OCI-LY1 (cell line): Measurements from ENCODE around the gene SNCB.

Experiments
- H2AFZ ChIP-seq: fragments of 200-600 bp; sonication (generic), shearing (Covaris generic); 2 replicates; pipeline ENCODE4 v1.6.0; 2014; ENCODE audit warnings: antibody characterized with exemption, mild to moderate bottlenecking, low read length
- H3F3A ChIP-seq: fragments of 200-600 bp; sonication (generic), shearing (Covaris generic); 2 replicates; pipeline ENCODE4 v1.6.0; 2014; ENCODE audit warnings: mild to moderate bottlenecking, antibody characterized with exemption, low read length, moderate library complexity; ENCODE audit not compliant: insufficient read depth
- H3K27ac ChIP-seq: fragments of 200-600 bp; sonication (generic); 2 replicates; pipeline ENCODE4 v1.5.1; 2014; ENCODE audit warnings: low read length, mixed run types, mild to moderate bottlenecking, low read depth; ENCODE audit not compliant: poor library complexity, severe bottlenecking
- H3K27me3 ChIP-seq: fragments of 200-600 bp; sonication (generic); 2 replicates; pipeline ENCODE4 v1.6.0; 2014; ENCODE audit warnings: antibody characterized with exemption, mild to moderate bottlenecking, low read length, moderate library complexity; ENCODE audit not compliant: insufficient read depth
- H3K36me3 ChIP-seq: fragments of 200-600 bp; sonication (generic); 2 replicates; pipeline ENCODE4 v1.6.1; 2014; ENCODE audit warnings: mild to moderate bottlenecking, antibody characterized with exemption, low read length, moderate library complexity, mixed read lengths; ENCODE audit not compliant: insufficient read depth
- H3K4me1 ChIP-seq: fragments of 200-600 bp; sonication (generic); 2 replicates; pipeline ENCODE4 v1.5.1; 2014; ENCODE audit warnings: mild to moderate bottlenecking, low read length, moderate library complexity; ENCODE audit not compliant: insufficient read depth, severe bottlenecking
- H3K4me2 ChIP-seq: fragments of 200-600 bp; sonication (generic), shearing (Covaris generic); 2 replicates; pipeline ENCODE4 v1.6.1; 2014; ENCODE audit warnings: low read length
- H3K4me3 ChIP-seq: fragments of 200-600 bp; sonication (generic); 2 replicates; pipeline ENCODE4 v1.5.1; 2014; ENCODE audit warnings: low read length, low read depth, mild to moderate bottlenecking, mixed read lengths; ENCODE audit not compliant: poor library complexity, severe bottlenecking
- H3K79me2 ChIP-seq: fragments of 200-600 bp; shearing (Covaris generic); 2 replicates; pipeline ENCODE4 v1.6.1; 2016; ENCODE audit warnings: mixed run types, low read length, mixed read lengths; ENCODE audit not compliant: insufficient read depth
- H3K9ac ChIP-seq: fragments of 200-600 bp; sonication (generic), shearing (Covaris generic); 2 replicates; pipeline ENCODE4 v1.6.1; 2014; ENCODE audit warnings: mild to moderate bottlenecking, low read length, mixed read lengths
- H3K9me2 ChIP-seq: fragments of 200-600 bp; sonication (generic), shearing (Covaris generic); 2 replicates; pipeline ENCODE4 v1.6.1; 2014; ENCODE audit warnings: low read depth, mild to moderate bottlenecking, low read length, mixed read lengths
- H3K9me3 ChIP-seq: fragments of 200-600 bp; shearing (Covaris generic); 2 replicates; pipeline ENCODE4 v1.6.1; 2014; ENCODE audit warnings: low read length, mixed read lengths
- H4K20me1 ChIP-seq: fragments of 200-600 bp; sonication (generic), shearing (Covaris generic); 2 replicates; pipeline ENCODE4 v1.6.0; 2016; ENCODE audit warnings: mild to moderate bottlenecking, low read length; ENCODE audit not compliant: insufficient read depth
- EZH2 ChIP-seq: fragments of 200-600 bp; sonication (generic), shearing (Covaris generic); IDR thresholded peaks from 2 replicates; pipeline ENCODE4 v1.8.0; 2017; ENCODE audit warnings: borderline replicate concordance, mixed run types, mild to moderate bottlenecking, antibody characterized with exemption, low read length, moderate library complexity, mixed read lengths
- TF ChIP-seq, protein P1 (sequence below): fragments of 200-600 bp; sonication (generic), shearing (Covaris generic); IDR thresholded peaks from 2 replicates; pipeline ENCODE4 v1.5.1; 2017; ENCODE audit warnings: mild to moderate bottlenecking, antibody characterized with exemption, low read length, moderate library complexity, mixed read lengths

SNCB gene

DNA sequence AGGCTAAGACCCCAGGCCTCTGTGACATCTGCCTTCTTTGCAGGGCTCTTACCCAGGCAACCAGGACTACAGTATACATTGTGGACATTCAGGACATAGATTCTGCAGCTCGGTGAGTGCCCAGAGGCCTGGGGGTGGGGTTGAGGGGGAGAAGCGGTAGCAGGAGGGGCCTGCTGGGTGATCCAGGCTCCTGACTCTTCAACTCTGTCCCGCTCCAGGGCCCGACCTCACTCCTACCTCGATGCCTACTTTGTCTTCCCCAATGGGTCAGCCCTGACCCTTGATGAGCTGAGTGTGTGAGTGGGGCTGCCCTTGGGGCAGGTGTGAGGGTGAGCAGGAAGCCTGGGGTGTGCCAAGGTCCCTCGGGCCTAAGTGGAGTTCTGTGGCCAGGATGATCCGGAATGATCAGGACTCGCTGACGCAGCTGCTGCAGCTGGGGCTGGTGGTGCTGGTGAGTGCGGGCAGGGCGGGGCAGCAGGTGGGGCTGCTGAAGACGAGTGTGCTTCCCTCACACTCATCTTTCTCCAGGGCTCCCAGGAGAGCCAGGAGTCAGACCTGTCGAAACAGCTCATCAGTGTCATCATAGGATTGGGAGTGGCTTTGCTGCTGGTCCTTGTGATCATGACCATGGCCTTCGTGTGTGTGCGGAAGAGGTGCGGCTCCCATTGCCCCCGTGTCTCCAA, 40.2 kb downstream of the SNCB start:
- no peak overlapping the region for H3K4me2 ChIP-seq
- H3K9me2 ChIP-seq = no peaks in the 10 kb centered on the region
- H3K27ac ChIP-seq = no peak overlapping the region
- no peaks in the 10 kb centered on the region for H3F3A ChIP-seq
- no peaks in the 10 kb centered on the region for H4K20me1 ChIP-seq
- no peaks in the 10 kb centered on the region for H3K36me3 ChIP-seq
- no peaks in the 10 kb centered on the region for H3K79me2 ChIP-seq
- peaks cover 6% of the 10 kb centered on the region for H3K9me3 ChIP-seq
- H3K4me1 ChIP-seq = no peaks in the 10 kb centered on the region
- TF ChIP-seq, protein P1, sequence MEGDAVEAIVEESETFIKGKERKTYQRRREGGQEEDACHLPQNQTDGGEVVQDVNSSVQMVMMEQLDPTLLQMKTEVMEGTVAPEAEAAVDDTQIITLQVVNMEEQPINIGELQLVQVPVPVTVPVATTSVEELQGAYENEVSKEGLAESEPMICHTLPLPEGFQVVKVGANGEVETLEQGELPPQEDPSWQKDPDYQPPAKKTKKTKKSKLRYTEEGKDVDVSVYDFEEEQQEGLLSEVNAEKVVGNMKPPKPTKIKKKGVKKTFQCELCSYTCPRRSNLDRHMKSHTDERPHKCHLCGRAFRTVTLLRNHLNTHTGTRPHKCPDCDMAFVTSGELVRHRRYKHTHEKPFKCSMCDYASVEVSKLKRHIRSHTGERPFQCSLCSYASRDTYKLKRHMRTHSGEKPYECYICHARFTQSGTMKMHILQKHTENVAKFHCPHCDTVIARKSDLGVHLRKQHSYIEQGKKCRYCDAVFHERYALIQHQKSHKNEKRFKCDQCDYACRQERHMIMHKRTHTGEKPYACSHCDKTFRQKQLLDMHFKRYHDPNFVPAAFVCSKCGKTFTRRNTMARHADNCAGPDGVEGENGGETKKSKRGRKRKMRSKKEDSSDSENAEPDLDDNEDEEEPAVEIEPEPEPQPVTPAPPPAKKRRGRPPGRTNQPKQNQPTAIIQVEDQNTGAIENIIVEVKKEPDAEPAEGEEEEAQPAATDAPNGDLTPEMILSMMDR = no peak
- no peak for TF ChIP-seq EZH2
- no peak overlapping the region for H3K9ac ChIP-seq
- no peak overlapping the region for H3K4me3 ChIP-seq
- no peak overlapping the region for H2AFZ ChIP-seq
- no peaks in the 10 kb centered on the region for H3K27me3 ChIP-seq

DNA sequence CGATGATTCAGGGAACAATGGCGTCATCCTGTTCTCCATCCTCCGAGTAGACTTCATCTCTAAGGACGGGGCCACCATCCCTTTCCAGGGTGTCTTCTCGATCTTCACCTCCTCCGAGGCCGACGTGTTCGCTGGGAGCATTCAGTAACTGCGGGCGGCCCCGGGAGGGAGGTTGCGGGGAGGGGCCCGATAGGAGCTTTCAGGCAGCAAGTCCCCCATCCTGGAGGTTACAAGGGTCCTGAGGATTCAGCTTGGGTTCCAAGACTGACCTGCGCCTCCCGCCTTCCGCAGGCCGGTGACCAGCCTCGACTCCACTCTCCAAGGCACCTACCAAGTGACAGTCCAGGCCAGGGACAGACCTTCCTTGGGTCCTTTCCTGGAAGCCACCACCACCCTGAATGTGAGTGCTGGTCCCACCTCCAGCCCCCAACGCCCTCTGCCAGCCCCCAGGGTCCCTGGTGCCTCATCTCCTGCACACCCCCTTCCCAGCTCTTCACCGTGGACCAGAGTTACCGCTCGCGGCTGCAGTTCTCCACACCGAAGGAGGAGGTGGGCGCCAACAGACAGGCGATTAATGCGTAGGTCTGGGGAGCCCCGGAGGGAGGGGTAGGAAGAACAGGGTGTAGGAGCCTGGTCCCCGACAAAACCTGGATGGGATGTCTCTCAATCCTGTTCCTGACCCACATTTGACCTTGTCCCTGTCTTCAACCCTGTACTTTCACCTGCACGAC, 41.1 kb downstream of the SNCB start:
- Histone ChIP-seq H2AFZ (no peak overlapping the region), H3K4me2 (no peak overlapping the region), H3K9me2 (no peaks in the 10 kb centered on the region), H3K4me3 (no peak overlapping the region), H3K9ac (no peak overlapping the region), H3K79me2 (no peaks in the 10 kb centered on the region), H3K9me3 (peaks cover 12% of the 10 kb centered on the region), H3F3A (no peaks in the 10 kb centered on the region), H3K4me1 (no peaks in the 10 kb centered on the region), H4K20me1 (no peaks in the 10 kb centered on the region), H3K36me3 (no peaks in the 10 kb centered on the region; the same call in 1 of the 2 replicates), H3K27ac (no peak overlapping the region), H3K27me3 (no peaks in the 10 kb centered on the region; the same call in 1 of the 2 replicates)
- no peak for TF ChIP-seq EZH2
- TF ChIP-seq, protein P1 = no peak

DNA sequence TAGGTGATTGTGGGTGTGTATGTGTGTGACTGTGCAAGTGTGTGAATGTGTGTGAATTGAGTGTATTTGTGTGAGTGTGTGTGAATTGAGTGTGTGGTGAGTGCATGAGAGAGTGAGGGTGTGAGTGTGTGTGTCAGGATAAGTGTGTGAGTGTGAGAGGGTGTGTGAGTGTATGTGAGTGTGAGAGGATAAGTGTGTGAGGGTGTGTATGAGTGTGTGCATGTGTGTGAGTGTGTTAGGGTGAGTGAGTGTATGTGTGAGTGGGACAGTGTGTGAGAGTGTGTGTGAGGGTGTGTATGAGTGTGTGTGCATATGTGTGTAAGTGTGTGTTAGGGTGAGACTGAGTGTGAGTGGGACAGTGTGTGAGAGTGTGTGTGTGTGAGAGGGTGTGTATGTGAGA, 42.0 kb downstream of the SNCB start:
- no peaks in the 10 kb centered on the region for H3K9me2 ChIP-seq
- H4K20me1 ChIP-seq = no peaks in the 10 kb centered on the region
- H3K9ac ChIP-seq = no peak overlapping the region
- no peaks in the 10 kb centered on the region for H3F3A ChIP-seq
- H3K79me2 ChIP-seq = no peaks in the 10 kb centered on the region
- H3K4me1 ChIP-seq = no peaks in the 10 kb centered on the region
- H3K4me2 ChIP-seq = no peak overlapping the region
- H3K9me3 ChIP-seq = peaks cover 12% of the 10 kb centered on the region
- H3K27me3 ChIP-seq = peaks cover 3% of the 10 kb centered on the region; the same call in 1 of the 2 replicates
- TF ChIP-seq, protein P1 = no peak
- no peak for TF ChIP-seq EZH2
- H3K27ac ChIP-seq = no peak overlapping the region
- H2AFZ ChIP-seq = no peak overlapping the region
- H3K36me3 ChIP-seq = no peaks in the 10 kb centered on the region; the same call in 1 of the 2 replicates
- no peak overlapping the region for H3K4me3 ChIP-seq
